CD14-positive monocyte (primary cell): ENCODE measurements around the gene CNTN3. TPM values are rescaled to one million over a fixed set of nuclear protein-coding genes. Genes with fewer than 3 reads are reported as not detected.

Experiments
- DNase-seq, 3 donors: peaks; one replicate each; pipeline ENCODE4 v3.0.0-alpha.2; 2011 to 2022
- H2AFZ ChIP-seq: 2 replicates; pipeline ENCODE4 v1.6.0; 2012; ENCODE audit warnings: mild to moderate bottlenecking, low read depth, low read length, inconsistent platforms; ENCODE audit not compliant: insufficient read depth, poor library complexity, severe bottlenecking
- H3K27ac ChIP-seq, 2 donors: 1 replicate in 1 of 2; 2 replicates in 1 of 2; pipeline ENCODE4 v1.5.1; 2012 to 2013; ENCODE audit warnings: low read length in 2 of 2, control low read depth in 1 of 2, inconsistent platforms in 1 of 2, low read depth in 1 of 2, mild to moderate bottlenecking in 1 of 2
- H3K27me3 ChIP-seq, 2 donors: one replicate each; pipeline versions ENCODE4 v1.6.0 to v1.6.1; 2011 to 2013; ENCODE audit warnings: low read length in 2 of 2; ENCODE audit not compliant: control insufficient read depth in 2 of 2, insufficient read depth in 2 of 2
- H3K36me3 ChIP-seq, 2 donors: replicated peaks in 1 of 2; 1 replicate in 1 of 2; 2 replicates in 1 of 2; pipeline versions ENCODE4 v1.5.1 to v1.6.1; 2012 to 2013; ENCODE audit warnings: low read length in 2 of 2, control low read depth in 1 of 2, inconsistent platforms in 1 of 2, mild to moderate bottlenecking in 1 of 2; ENCODE audit not compliant: insufficient read depth in 2 of 2, control insufficient read depth in 1 of 2
- H3K4me1 ChIP-seq, 2 donors: 1 replicate in 1 of 2; 2 replicates in 1 of 2; pipeline versions ENCODE4 v1.5.1 to v1.6.1; 2012 to 2013; ENCODE audit warnings: low read length in 2 of 2, control low read depth in 1 of 2, inconsistent platforms in 1 of 2, mild to moderate bottlenecking in 1 of 2, moderate library complexity in 1 of 2; ENCODE audit not compliant: insufficient read depth in 2 of 2, control insufficient read depth in 1 of 2
- H3K4me2 ChIP-seq: replicated peaks from 2 replicates; pipeline ENCODE3; 2012; ENCODE audit warnings: low read length, moderate library complexity, mild to moderate bottlenecking; ENCODE audit not compliant: poor library complexity, severe bottlenecking; ENCODE audit errors: extremely low read depth
- H3K4me3 ChIP-seq, 3 experiments: fragments of 200-600 bp in 1 of 3; sonication (generic) in 1 of 3; replicated peaks in 1 of 3; 1 replicate in 2 of 3; 2 replicates in 1 of 3; pipeline ENCODE4 v1.5.1; 2011 to 2013; ENCODE audit warnings: low read length in 3 of 3, mild to moderate bottlenecking in 3 of 3, control low read depth in 2 of 3, low read depth in 2 of 3, inconsistent platforms in 1 of 3, moderate library complexity in 1 of 3
- H3K79me2 ChIP-seq: 2 replicates; pipeline ENCODE4 v1.6.0; 2012; ENCODE audit warnings: mild to moderate bottlenecking, control low read depth, inconsistent platforms, low read length, moderate library complexity; ENCODE audit not compliant: insufficient read depth
- H3K9ac ChIP-seq: 2 replicates; pipeline ENCODE4 v1.6.0; 2017; ENCODE audit warnings: low read length, mild to moderate bottlenecking; ENCODE audit not compliant: insufficient read depth, poor library complexity, severe bottlenecking
- H3K9me3 ChIP-seq, 2 donors: replicated peaks in 1 of 2; 1 replicate in 1 of 2; 2 replicates in 1 of 2; pipeline versions ENCODE4 v1.5.1 to v1.6.1; 2012 to 2013; ENCODE audit warnings: low read length in 2 of 2, control low read depth in 1 of 2; ENCODE audit not compliant: control insufficient read depth in 1 of 2, insufficient read depth in 1 of 2
- H4K20me1 ChIP-seq: 2 replicates; pipeline ENCODE4 v1.6.0; 2012; ENCODE audit warnings: mild to moderate bottlenecking, low read length, control low read depth, moderate library complexity; ENCODE audit not compliant: insufficient read depth
- H3K27ac Mint-ChIP-seq, 7 donors: one replicate each; pipeline ENCODE4 v1.8.0; 2020; ENCODE audit warnings: mild to moderate bottlenecking in 7 of 7, mixed read lengths in 7 of 7, moderate library complexity in 6 of 7, inconsistent platforms in 2 of 7
- H3K27me3 Mint-ChIP-seq, 3 donors: one replicate each; pipeline ENCODE4 v1.8.0; 2021 to 2022; ENCODE audit warnings: low read depth in 3 of 3, mild to moderate bottlenecking in 3 of 3, mixed read lengths in 3 of 3, moderate library complexity in 3 of 3, inconsistent platforms in 1 of 3
- H3K36me3 Mint-ChIP-seq, 2 donors: one replicate each; pipeline ENCODE4 v1.8.0; 2020; ENCODE audit warnings: mixed read lengths in 2 of 2, inconsistent platforms in 1 of 2, mild to moderate bottlenecking in 1 of 2
- H3K4me1 Mint-ChIP-seq: one replicate; pipeline ENCODE4 v1.8.0; 2020; ENCODE audit warnings: mild to moderate bottlenecking, mixed read lengths
- H3K4me3 Mint-ChIP-seq, 2 donors: one replicate each; pipeline ENCODE4 v1.8.0; 2020; ENCODE audit warnings: mild to moderate bottlenecking in 2 of 2, mixed read lengths in 2 of 2, moderate library complexity in 1 of 2
- H3K9me3 Mint-ChIP-seq, 7 donors: one replicate each; pipeline ENCODE4 v1.8.0; 2020 to 2022; ENCODE audit warnings: mixed read lengths in 7 of 7, mild to moderate bottlenecking in 6 of 7, moderate library complexity in 6 of 7, inconsistent platforms in 2 of 7
- WGBS: methylation state at CpG from one replicate; pipeline ENCODE4 v1.1.5; 2013; ENCODE audit warnings: missing lambda C conversion rate; ENCODE audit not compliant: insufficient coverage; 5-methylcytosine and 5-hydroxymethylcytosine counted together
- intact Hi-C, 2 donors: fragments of 100-400 bp; cut with micrococcal nuclease; formaldehyde crosslinking; loops; one replicate each; pipeline versions ENCODE4 v1.15.0 to v1.15.1; 2023
- polyA plus RNA-seq, 3 donors: library from polyadenylated mRNA; depleted of rRNA in 1 of 3; unstranded in 2 of 3; stranded (reverse) in 1 of 3; fragments of 300-500 nt in 2 of 3; fragments of >200 nt in 1 of 3; fragmentation: Illumina TruSeq in 2 of 3; gene quantifications; 1 replicate in 2 of 3; 2 replicates in 1 of 3; pipeline ENCODE4 v1.2.3, GENCODE V29; 2012 to 2021
- TF ChIP-seq, protein P1 (sequence below): fragments of 200-600 bp; IDR thresholded peaks from one replicate; pipeline ENCODE4 v1.8.0; 2022; ENCODE audit warnings: antibody characterized with exemption, mild to moderate bottlenecking

Gene CNTN3
- polyA plus RNA-seq, 3 donors: not detected

DNA sequence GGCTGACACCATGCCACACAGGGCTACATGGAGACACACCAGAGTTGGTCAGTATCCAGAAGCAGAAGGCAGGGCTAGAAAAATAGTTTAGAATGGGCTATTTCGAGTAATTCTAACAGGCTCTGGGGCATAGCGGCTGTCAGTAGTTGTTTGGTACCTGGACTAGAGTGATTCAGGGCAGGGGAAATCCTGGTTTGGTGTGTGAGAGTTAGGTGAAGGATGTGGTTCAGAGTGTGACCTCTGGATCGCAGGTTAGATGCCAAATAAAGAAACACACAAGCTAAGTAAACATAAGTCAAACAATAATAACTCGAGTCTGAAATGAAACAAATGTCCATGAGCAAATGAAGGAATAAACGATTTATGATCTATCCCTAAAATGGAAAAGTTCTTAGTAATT lies 31.5 kb downstream of the CNTN3 start:
- Mint-ChIP-seq H3K36me3 (no peaks in the 10 kb centered on the region), H3K9me3 (peaks cover 0 to 7% (median 2%) of the 10 kb centered on the region in 7 donors), H3K4me3 (no peak overlapping the region), H3K27me3 (no peaks in the 10 kb centered on the region), H3K27ac (no peak overlapping the region), H3K4me1 (no peaks in the 10 kb centered on the region)
- Histone ChIP-seq H3K4me3 (no peak overlapping the region), H3K4me2 (no peak overlapping the region), H4K20me1 (no peaks in the 10 kb centered on the region), H3K27me3 (no peaks in the 10 kb centered on the region), H2AFZ (no peak overlapping the region), H3K9ac (no peak overlapping the region), H3K27ac (no peak overlapping the region), H3K79me2 (no peaks in the 10 kb centered on the region), H3K4me1 (no peaks in the 10 kb centered on the region), H3K9me3 (no peaks in the 10 kb centered on the region), H3K36me3 (no peaks in the 10 kb centered on the region)
- DNase-seq: no peak
- TF ChIP-seq, protein P1, sequence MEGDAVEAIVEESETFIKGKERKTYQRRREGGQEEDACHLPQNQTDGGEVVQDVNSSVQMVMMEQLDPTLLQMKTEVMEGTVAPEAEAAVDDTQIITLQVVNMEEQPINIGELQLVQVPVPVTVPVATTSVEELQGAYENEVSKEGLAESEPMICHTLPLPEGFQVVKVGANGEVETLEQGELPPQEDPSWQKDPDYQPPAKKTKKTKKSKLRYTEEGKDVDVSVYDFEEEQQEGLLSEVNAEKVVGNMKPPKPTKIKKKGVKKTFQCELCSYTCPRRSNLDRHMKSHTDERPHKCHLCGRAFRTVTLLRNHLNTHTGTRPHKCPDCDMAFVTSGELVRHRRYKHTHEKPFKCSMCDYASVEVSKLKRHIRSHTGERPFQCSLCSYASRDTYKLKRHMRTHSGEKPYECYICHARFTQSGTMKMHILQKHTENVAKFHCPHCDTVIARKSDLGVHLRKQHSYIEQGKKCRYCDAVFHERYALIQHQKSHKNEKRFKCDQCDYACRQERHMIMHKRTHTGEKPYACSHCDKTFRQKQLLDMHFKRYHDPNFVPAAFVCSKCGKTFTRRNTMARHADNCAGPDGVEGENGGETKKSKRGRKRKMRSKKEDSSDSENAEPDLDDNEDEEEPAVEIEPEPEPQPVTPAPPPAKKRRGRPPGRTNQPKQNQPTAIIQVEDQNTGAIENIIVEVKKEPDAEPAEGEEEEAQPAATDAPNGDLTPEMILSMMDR: no peak
- intact Hi-C loops: no loop called here
- 94% methylated on average over 2 of the region's 5 CpGs for WGBS

- Histone ChIP-seq H2AFZ (no peak overlapping the region), H4K20me1 (no peaks in the 10 kb centered on the region), H3K4me3 (no peak overlapping the region), H3K27me3 (no peaks in the 10 kb centered on the region), H3K79me2 (no peaks in the 10 kb centered on the region), H3K9me3 (peaks cover 0 to 4% of the 10 kb centered on the region in 2 donors), H3K4me2 (no peak overlapping the region), H3K27ac (no peak overlapping the region), H3K36me3 (no peaks in the 10 kb centered on the region), H3K4me1 (no peaks in the 10 kb centered on the region), H3K9ac (no peak overlapping the region)
- H3K9me3 Mint-ChIP-seq: peaks cover 0 to 10% (median 3%) of the 10 kb centered on the region in 7 donors
- intact Hi-C loops: no loop called here
- H3K27me3 Mint-ChIP-seq: no peaks in the 10 kb centered on the region
- DNase-seq: no peak
- no peaks in the 10 kb centered on the region for H3K4me1 Mint-ChIP-seq
- TF ChIP-seq, protein P1: no peak
- H3K27ac Mint-ChIP-seq: no peak overlapping the region
- 86% methylated on average over 1 of the region's 3 CpGs for WGBS
- H3K36me3 Mint-ChIP-seq: no peaks in the 10 kb centered on the region
- no peak overlapping the region for H3K4me3 Mint-ChIP-seq
Measured at GRCh38 chr3:74575857-74576256, 38.6 kb downstream of the CNTN3 start.
